ENCODE results near the gene RBP4.

The RBP4 gene

GRCh38 chr10:93591065-93591808 lies 9.8 kb downstream of the RBP4 start:
- TF ChIP-seq CTCF (conservative IDR thresholded peaks at IDR 0.05; ENCODE audit: low read depth, low read length) = no peak
- no peak for DNase-seq (ENCODE audit: low read depth)
- no peak overlapping the region for H3K4me3 ChIP-seq (ENCODE audit: low read depth, low read length)

- TF ChIP-seq CTCF (conservative IDR thresholded peaks at IDR 0.05; ENCODE audit: low read depth, low read length) = no peak
- no peak overlapping the region for H3K4me3 ChIP-seq (ENCODE audit: low read depth, low read length)
- DNase-seq (ENCODE audit: low read depth) = no peak
Measured at GRCh38 chr10:93590638-93591037, 10.4 kb downstream of the RBP4 start.

GRCh38 chr10:93589648-93590562 lies 11.1 kb downstream of the RBP4 start:
- no peak for DNase-seq (ENCODE audit: low read depth)
- no peak overlapping the region for H3K4me3 ChIP-seq (ENCODE audit: low read depth, low read length)
- TF ChIP-seq CTCF (conservative IDR thresholded peaks at IDR 0.05; ENCODE audit: low read depth, low read length) = no peak

GRCh38 chr10:93584445-93584844 lies 16.6 kb downstream of the RBP4 start:
- no peak for TF ChIP-seq CTCF (conservative IDR thresholded peaks at IDR 0.05; ENCODE audit: low read depth, low read length)
- DNase-seq (ENCODE audit: low read depth) = no peak
- no peak overlapping the region for H3K4me3 ChIP-seq (ENCODE audit: low read depth, low read length)

- TF ChIP-seq CTCF (conservative IDR thresholded peaks at IDR 0.05; ENCODE audit: low read depth, low read length) = no peak
- peak; percentile 24 for DNase-seq (ENCODE audit: low read depth)
- H3K4me3 ChIP-seq (ENCODE audit: low read depth, low read length) = no peak overlapping the region
Measured at GRCh38 chr10:93580828-93581227, 20.2 kb downstream of the RBP4 start.

GRCh38 chr10:93579985-93580711 lies 20.9 kb downstream of the RBP4 start:
- H3K4me3 ChIP-seq (ENCODE audit: low read depth, low read length) = no peak overlapping the region
- DNase-seq (ENCODE audit: low read depth) = no peak
- TF ChIP-seq CTCF (conservative IDR thresholded peaks at IDR 0.05; ENCODE audit: low read depth, low read length) = no peak
